ENCODE results near the gene PRIM2.
"Not testable (repeated sequence)": the region's sequence is repeated elsewhere in the genome, so short reads cannot be mapped to it uniquely, and the experiment has no call there.

PRIM2 gene

DNA sequence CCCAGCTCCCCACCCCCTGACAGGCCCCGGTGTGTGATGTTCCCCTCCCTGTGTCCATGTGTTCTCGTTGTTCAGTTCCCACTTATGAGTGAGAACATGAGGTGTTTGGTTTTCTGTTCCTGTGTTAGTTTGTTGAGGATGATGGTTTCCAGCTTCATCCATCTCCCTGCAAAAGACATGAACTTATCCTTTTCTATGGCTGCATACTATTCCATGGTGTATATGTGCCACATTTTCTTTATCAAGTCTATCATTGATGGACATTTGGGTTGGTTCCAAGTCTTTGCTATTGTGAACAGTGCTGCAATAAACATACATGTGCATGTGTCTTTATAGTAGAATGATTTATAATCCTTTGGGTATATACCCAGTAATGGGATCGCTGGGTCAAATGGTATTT, 148.5 kb downstream of the PRIM2 start:
- H3K36me3 ChIP-seq (ENCODE audit: insufficient read depth, insufficient read length, low read length); H3K9ac ChIP-seq (ENCODE audit: insufficient read length, low read depth); DNase-seq (ENCODE audit: low read depth, low spot score); H3K4me3 ChIP-seq (ENCODE audit: insufficient read length, low read depth); H3K27me3 ChIP-seq (ENCODE audit: insufficient read depth, insufficient read length); H3K4me1 ChIP-seq (ENCODE audit: insufficient read depth, insufficient read length); H3K9me3 ChIP-seq (ENCODE audit: insufficient read depth, low read length): not testable (repeated sequence)

DNA sequence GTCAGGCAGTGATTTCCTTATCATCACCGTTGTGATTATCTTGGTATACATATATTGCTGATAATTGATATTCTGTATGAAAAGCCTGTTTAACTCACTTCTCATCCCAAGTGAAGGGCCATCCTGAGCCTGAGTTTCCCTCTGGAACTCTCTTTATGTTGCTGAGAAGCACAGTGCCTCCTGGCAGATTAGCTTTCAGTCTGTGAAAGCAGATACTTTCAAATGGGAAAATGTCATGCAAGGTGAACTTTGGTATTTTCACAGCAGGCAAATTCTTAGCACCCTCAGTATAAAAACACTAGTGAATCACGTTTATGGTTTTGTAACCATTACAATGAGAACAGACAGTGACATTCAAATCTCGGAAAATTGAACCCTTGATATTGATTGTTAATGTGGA, 151.6 kb downstream of the PRIM2 start:
- H3K4me3 ChIP-seq (ENCODE audit: insufficient read length, low read depth), result no peak overlapping the region
- no peak overlapping the region for H3K9ac ChIP-seq (ENCODE audit: insufficient read length, low read depth)
- TF ChIP-seq ZNF274 (IDR thresholded peaks at IDR 0.05; ENCODE audit: low read depth, low read length) (no peak), SUZ12 (IDR thresholded peaks at IDR 0.05; ENCODE audit: extremely low read depth, insufficient read depth, insufficient read length) (no peak), YY1 (IDR thresholded peaks at IDR 0.05; ENCODE audit: insufficient read depth, insufficient read length) (no peak)
- no peaks in the 10 kb centered on the region for H3K4me1 ChIP-seq (ENCODE audit: insufficient read depth, insufficient read length)
- DNase-seq (ENCODE audit: low read depth, low spot score), result no peak
- H3K9me3 ChIP-seq (ENCODE audit: insufficient read depth, low read length), result no peaks in the 10 kb centered on the region; the same call in 1 of the 2 replicates
- H3K27me3 ChIP-seq (ENCODE audit: insufficient read depth, insufficient read length), result no peaks in the 10 kb centered on the region
- no peaks in the 10 kb centered on the region for H3K36me3 ChIP-seq (ENCODE audit: insufficient read depth, insufficient read length, low read length)

DNA sequence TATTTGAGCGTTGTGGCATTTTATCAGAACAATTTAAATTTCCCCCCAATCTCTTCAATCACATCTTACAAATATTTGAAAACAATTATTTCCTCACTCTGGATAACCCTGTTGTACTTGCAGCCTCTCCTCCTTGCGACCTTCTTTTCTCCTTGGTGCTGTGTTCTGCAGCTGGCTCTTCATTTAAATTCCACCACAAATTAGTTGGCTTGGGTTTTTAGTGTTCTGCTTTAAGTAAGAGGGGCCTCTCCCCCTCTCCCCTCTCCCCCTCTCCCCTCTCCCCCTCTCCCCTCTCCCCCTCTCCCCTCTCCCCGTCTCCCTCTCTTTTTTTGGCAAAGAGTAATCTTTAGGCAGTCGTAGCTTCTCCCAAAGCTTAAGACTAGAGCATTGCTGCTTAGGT, 152.7 kb downstream of the PRIM2 start:
- H3K36me3 ChIP-seq (ENCODE audit: insufficient read depth, insufficient read length, low read length); H3K9me3 ChIP-seq (ENCODE audit: insufficient read depth, low read length); H3K4me1 ChIP-seq (ENCODE audit: insufficient read depth, insufficient read length); H3K4me3 ChIP-seq (ENCODE audit: insufficient read length, low read depth); DNase-seq (ENCODE audit: low read depth, low spot score); H3K27me3 ChIP-seq (ENCODE audit: insufficient read depth, insufficient read length); H3K9ac ChIP-seq (ENCODE audit: insufficient read length, low read depth): not testable (repeated sequence)

DNA sequence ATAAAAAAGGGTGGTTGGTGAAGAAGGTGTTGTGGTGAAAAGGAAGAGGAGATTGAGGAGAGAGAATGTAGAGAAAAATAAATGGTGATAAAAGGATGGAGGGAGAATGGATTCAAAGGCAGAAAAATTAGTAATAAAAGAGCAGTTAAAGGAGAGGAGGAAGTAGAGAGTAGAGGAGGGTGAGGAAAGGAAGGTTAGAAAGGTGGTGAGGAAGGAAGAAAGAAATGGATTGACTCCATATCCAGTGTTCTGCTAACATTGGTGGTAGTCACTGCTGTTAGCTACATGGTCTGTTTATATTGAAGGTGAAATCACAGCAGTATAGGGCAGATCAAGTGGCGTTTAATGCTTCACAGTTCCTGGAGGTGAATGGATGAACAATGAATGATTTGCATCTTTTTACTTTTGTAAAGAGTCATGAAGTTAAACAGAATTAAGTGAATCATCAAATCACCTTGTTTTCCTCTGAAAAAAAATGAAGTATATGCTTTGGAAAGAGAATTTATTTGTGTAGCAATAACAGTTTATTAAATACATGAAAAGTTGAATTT, 154.0 kb downstream of the PRIM2 start:
- not testable (repeated sequence) for H3K9me3 ChIP-seq (ENCODE audit: insufficient read depth, low read length); H3K4me3 ChIP-seq (ENCODE audit: insufficient read length, low read depth); H3K27me3 ChIP-seq (ENCODE audit: insufficient read depth, insufficient read length); H3K36me3 ChIP-seq (ENCODE audit: insufficient read depth, insufficient read length, low read length); H3K4me1 ChIP-seq (ENCODE audit: insufficient read depth, insufficient read length); H3K9ac ChIP-seq (ENCODE audit: insufficient read length, low read depth); DNase-seq (ENCODE audit: low read depth, low spot score)

DNA sequence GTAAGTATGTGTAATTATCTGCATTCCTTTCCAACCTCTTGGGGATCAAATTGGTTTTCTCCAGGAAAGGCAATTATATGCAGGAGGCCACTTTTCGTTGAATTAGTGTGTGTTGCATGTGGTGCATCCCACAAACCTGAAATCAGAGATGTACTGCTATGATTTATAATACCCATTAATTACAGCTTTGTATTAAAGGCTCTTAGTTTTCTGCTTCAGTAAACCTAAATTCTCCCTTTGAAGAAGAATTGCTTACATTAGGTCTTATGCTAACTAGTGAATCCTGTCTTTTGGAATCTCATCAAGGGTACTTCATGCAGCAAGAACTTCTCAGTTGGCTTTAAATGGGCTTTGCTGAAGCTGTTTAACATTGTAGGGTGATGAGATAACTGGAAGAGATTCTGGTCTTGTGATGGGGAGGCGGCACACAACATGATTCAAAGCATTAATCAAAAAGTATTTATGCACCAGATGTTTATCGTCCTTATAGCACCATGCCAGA, 155.5 kb downstream of the PRIM2 start:
- H3K27me3 ChIP-seq (ENCODE audit: insufficient read depth, insufficient read length); DNase-seq (ENCODE audit: low read depth, low spot score); H3K36me3 ChIP-seq (ENCODE audit: insufficient read depth, insufficient read length, low read length); H3K4me3 ChIP-seq (ENCODE audit: insufficient read length, low read depth); H3K4me1 ChIP-seq (ENCODE audit: insufficient read depth, insufficient read length); H3K9me3 ChIP-seq (ENCODE audit: insufficient read depth, low read length); H3K9ac ChIP-seq (ENCODE audit: insufficient read length, low read depth): not testable (repeated sequence)

DNA sequence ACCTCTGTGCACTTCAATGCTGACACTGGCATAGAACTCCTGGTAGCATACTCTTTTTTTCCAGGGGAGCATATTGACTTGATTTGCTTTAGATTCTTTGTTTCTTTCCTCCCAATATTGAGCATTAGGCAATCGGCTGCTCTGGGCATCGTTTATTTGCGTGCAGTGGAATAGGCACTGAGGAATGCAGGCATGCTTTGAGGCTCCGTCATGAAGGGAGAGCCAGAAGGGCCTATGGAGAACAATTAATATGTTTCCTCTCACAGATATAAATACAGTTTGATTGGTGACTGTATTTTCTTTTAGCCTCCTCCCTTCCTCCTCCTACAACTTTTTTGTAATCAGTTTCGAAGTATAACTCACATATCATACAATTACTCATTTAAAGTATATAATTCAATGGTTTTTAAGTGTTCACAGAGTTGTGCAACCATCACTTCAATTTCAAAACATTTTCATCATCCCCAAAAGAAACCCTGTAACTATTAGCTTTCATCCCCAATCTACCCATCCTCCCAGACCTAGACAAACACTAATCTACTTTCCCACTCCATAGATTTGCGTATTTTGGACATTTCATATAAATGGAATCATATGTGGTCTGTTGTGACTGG, 157.5 kb downstream of the PRIM2 start:
- H3K4me1 ChIP-seq (ENCODE audit: insufficient read depth, insufficient read length); H3K27me3 ChIP-seq (ENCODE audit: insufficient read depth, insufficient read length): not testable (repeated sequence)

DNA sequence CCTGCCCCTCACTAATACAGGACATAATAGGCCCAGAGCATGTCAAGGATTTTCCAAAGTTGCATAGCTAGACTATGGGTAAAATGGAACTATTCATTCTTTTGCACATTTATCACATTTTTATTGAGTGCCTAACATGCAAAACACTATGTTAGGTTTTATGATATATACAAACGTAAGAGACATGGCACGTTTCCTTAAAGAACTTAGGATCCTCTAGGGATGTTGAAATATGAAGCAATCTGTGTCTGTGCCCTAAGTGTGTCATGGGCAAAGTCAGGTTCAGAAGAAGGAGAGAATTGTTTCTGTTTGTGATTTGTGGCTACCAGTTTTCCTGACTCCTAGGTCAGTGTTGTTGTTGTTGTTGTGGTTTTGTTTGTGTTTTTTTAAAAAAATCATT, 158.2 kb downstream of the PRIM2 start:
- H3K27me3 ChIP-seq (ENCODE audit: insufficient read depth, insufficient read length), result not testable (repeated sequence)

More for the DNA sequence above, 157.5 kb downstream of the PRIM2 start:
- not testable (repeated sequence) for H3K9me3 ChIP-seq (ENCODE audit: insufficient read depth, low read length); H3K9ac ChIP-seq (ENCODE audit: insufficient read length, low read depth); H3K4me3 ChIP-seq (ENCODE audit: insufficient read length, low read depth); H3K36me3 ChIP-seq (ENCODE audit: insufficient read depth, insufficient read length, low read length); DNase-seq (ENCODE audit: low read depth, low spot score)

DNA sequence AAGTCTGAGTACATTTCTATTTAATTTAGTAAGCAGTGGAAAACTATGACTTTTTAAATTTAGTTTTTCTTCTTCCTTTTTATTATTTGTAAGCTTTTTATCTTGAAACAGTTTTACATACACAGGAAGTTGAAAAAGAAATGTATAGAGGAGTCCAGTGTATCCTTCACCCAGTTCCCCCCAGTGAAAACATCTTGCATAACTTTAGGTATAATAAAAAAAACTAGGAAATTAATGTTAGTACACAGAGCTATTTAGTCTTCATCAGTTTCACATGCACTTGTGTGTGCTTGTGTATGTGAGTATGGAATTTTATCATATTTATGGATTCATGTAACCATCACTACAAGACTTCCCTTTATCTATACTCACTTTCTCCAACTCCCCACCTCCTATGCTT, 162.8 kb downstream of the PRIM2 start:
- DNase-seq (ENCODE audit: low read depth, low spot score); H3K9ac ChIP-seq (ENCODE audit: insufficient read length, low read depth); H3K4me1 ChIP-seq (ENCODE audit: insufficient read depth, insufficient read length); H3K27me3 ChIP-seq (ENCODE audit: insufficient read depth, insufficient read length); H3K36me3 ChIP-seq (ENCODE audit: insufficient read depth, insufficient read length, low read length); H3K9me3 ChIP-seq (ENCODE audit: insufficient read depth, low read length); H3K4me3 ChIP-seq (ENCODE audit: insufficient read length, low read depth): not testable (repeated sequence)

More for the DNA sequence above, 158.2 kb downstream of the PRIM2 start:
- not testable (repeated sequence) for H3K4me1 ChIP-seq (ENCODE audit: insufficient read depth, insufficient read length); H3K36me3 ChIP-seq (ENCODE audit: insufficient read depth, insufficient read length, low read length); H3K9ac ChIP-seq (ENCODE audit: insufficient read length, low read depth); H3K9me3 ChIP-seq (ENCODE audit: insufficient read depth, low read length); H3K4me3 ChIP-seq (ENCODE audit: insufficient read length, low read depth); DNase-seq (ENCODE audit: low read depth, low spot score)

DNA sequence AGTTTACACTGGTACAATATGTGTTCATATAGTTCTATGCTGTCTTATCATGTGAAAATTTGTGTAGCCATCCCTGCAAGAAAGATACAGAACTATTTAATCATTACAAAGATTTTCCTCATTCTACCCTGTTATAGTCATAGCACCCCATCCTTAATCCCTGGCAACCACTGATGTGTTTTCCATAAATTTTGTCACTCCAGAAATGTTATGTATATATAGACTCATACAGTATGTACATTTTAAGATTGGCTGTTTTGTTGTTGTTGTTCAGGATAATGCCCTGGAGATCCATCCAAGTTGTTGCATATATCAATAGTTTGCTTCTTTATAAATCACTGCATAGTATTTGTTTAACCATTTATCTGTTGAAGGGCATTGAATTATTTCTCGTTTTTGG, 163.7 kb downstream of the PRIM2 start:
- H3K36me3 ChIP-seq (ENCODE audit: insufficient read depth, insufficient read length, low read length); H3K9me3 ChIP-seq (ENCODE audit: insufficient read depth, low read length); DNase-seq (ENCODE audit: low read depth, low spot score); H3K4me3 ChIP-seq (ENCODE audit: insufficient read length, low read depth); H3K9ac ChIP-seq (ENCODE audit: insufficient read length, low read depth); H3K27me3 ChIP-seq (ENCODE audit: insufficient read depth, insufficient read length); H3K4me1 ChIP-seq (ENCODE audit: insufficient read depth, insufficient read length): not testable (repeated sequence)

DNA sequence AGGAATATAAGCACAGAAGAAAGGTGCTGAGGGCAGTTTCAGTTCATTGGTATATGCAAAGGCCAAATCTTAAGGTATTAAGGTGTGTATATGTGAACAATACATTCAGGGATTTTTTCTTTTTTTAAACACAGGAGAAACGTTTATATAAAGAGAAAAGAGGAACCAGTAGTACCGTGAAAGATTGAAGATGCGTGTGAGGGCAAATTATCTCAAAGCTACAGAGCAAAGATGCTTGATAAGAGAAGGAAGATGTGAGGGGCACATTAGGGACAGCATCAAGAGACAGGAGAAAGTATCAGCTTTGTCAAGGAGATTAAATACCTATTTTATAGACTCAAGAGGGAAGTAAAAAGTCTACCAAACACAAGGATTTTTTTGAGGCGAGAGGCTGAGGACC, 165.0 kb downstream of the PRIM2 start:
- H3K9me3 ChIP-seq (ENCODE audit: insufficient read depth, low read length); DNase-seq (ENCODE audit: low read depth, low spot score); H3K9ac ChIP-seq (ENCODE audit: insufficient read length, low read depth); H3K27me3 ChIP-seq (ENCODE audit: insufficient read depth, insufficient read length); H3K4me3 ChIP-seq (ENCODE audit: insufficient read length, low read depth); H3K4me1 ChIP-seq (ENCODE audit: insufficient read depth, insufficient read length); H3K36me3 ChIP-seq (ENCODE audit: insufficient read depth, insufficient read length, low read length): not testable (repeated sequence)

DNA sequence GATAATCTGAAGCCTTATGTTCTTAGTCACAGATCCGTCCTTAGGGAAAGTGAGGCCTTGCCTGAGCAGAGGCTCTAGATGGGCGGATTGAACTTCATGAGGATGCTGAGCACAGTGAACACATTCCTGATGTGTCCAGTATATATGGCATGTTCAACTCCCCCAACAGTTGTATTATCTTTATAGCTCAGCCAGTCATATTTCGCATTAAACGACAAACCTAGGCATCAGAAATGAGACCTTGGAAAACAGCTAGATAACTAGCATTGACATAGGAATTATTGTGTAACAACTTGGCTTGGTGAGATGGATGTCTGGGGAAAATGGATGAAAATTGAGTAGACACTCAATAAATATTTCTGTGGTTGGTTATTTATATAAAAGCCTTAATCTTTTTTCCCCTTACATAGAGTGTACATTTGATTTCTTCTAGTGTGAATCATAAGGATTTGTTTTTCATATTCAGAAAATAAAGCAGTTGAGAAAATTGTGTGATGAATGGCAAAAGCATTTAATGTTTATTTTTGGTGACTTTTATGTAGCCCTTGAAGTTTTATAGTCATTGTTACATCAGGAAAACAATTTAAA, 169.2 kb downstream of the PRIM2 start:
- not testable (repeated sequence) for H3K27me3 ChIP-seq (ENCODE audit: insufficient read depth, insufficient read length); H3K36me3 ChIP-seq (ENCODE audit: insufficient read depth, insufficient read length, low read length); H3K4me3 ChIP-seq (ENCODE audit: insufficient read length, low read depth); H3K9me3 ChIP-seq (ENCODE audit: insufficient read depth, low read length); H3K9ac ChIP-seq (ENCODE audit: insufficient read length, low read depth); DNase-seq (ENCODE audit: low read depth, low spot score); H3K4me1 ChIP-seq (ENCODE audit: insufficient read depth, insufficient read length)

All from NT2/D1 (cell line).